GM23338 (cell line): ENCODE data around the gene IDUA. TPM values are rescaled to one million over a fixed set of nuclear protein-coding genes. Genes with fewer than 3 reads are reported as not detected.

Source experiments
- ATAC-seq: fragments of 200-7000 bp; cut with Tn5 transposase; 3 replicates; pipeline ENCODE4 v1.9.1; 2020
- DNase-seq: peaks from one replicate; pipeline ENCODE4 v3.0.0-alpha.2; 2015; ENCODE audit warnings: low spot score
- H2AFZ ChIP-seq: fragments of 200-600 bp; sonication (generic); 2 replicates; pipeline ENCODE4 v1.8.0; 2016; ENCODE audit warnings: antibody characterized with exemption, mild to moderate bottlenecking, moderate library complexity
- H3F3A ChIP-seq: fragments of 200-600 bp; sonication (generic); replicated peaks from 2 replicates; pipeline ENCODE4 v1.8.0; 2017; ENCODE audit warnings: antibody characterized with exemption, mixed run types, low read depth
- H3K27ac ChIP-seq: fragments of 200-600 bp; sonication (generic); 2 replicates; pipeline ENCODE4 v1.6.1; 2016; ENCODE audit warnings: low read depth
- H3K27me3 ChIP-seq: fragments of 200-600 bp; sonication (generic); 2 replicates; pipeline ENCODE4 v1.8.0; 2016; ENCODE audit warnings: mild to moderate bottlenecking, mixed run types, moderate library complexity; ENCODE audit not compliant: insufficient read depth
- H3K36me3 ChIP-seq: fragments of 200-600 bp; sonication (generic); 2 replicates; pipeline ENCODE4 v1.8.0; 2016; ENCODE audit warnings: mild to moderate bottlenecking; ENCODE audit not compliant: insufficient read depth
- H3K4me1 ChIP-seq: fragments of 200-600 bp; sonication (generic); 2 replicates; pipeline ENCODE4 v1.8.0; 2016; ENCODE audit warnings: mild to moderate bottlenecking, moderate library complexity; ENCODE audit not compliant: insufficient read depth
- H3K4me2 ChIP-seq: fragments of 200-600 bp; sonication (generic); 2 replicates; pipeline ENCODE4 v1.7.1; 2017; ENCODE audit warnings: mixed run types
- H3K4me3 ChIP-seq: fragments of 200-600 bp; sonication (generic); 2 replicates; pipeline ENCODE4 v1.6.1; 2016; ENCODE audit warnings: mixed run types
- H3K79me2 ChIP-seq: fragments of 200-600 bp; sonication (generic); replicated peaks from 2 replicates; pipeline ENCODE4 v1.8.0; 2017; ENCODE audit warnings: mild to moderate bottlenecking; ENCODE audit not compliant: insufficient read depth
- H3K9me2 ChIP-seq: fragments of 200-600 bp; sonication (generic); 2 replicates; pipeline ENCODE4 v1.8.0; 2017; ENCODE audit not compliant: insufficient read depth
- H4K20me1 ChIP-seq: fragments of 200-600 bp; sonication (generic); replicated peaks from 2 replicates; pipeline ENCODE4 v1.8.0; 2017; ENCODE audit warnings: mild to moderate bottlenecking; ENCODE audit not compliant: insufficient read depth
- H3K27ac Mint-ChIP-seq: 2 replicates; pipeline ENCODE4 v1.8.0; 2020; ENCODE audit warnings: inconsistent platforms, mild to moderate bottlenecking, moderate library complexity, mixed read lengths
- H3K27me3 Mint-ChIP-seq: 3 replicates; pipeline ENCODE4 v1.8.0; 2022; ENCODE audit warnings: low read depth, mild to moderate bottlenecking, moderate library complexity, mixed read lengths, inconsistent platforms; ENCODE audit not compliant: insufficient read depth, poor library complexity
- H3K36me3 Mint-ChIP-seq: 3 replicates; pipeline ENCODE4 v1.8.0; 2021; ENCODE audit warnings: low read depth, mild to moderate bottlenecking, inconsistent platforms, moderate library complexity, mixed read lengths
- H3K4me1 Mint-ChIP-seq: 3 replicates; pipeline ENCODE4 v1.8.0; 2020; ENCODE audit warnings: mild to moderate bottlenecking, inconsistent platforms, mixed read lengths
- H3K4me3 Mint-ChIP-seq: 3 replicates; pipeline ENCODE4 v1.8.0; 2021; ENCODE audit warnings: moderate library complexity, mild to moderate bottlenecking, inconsistent platforms, mixed read lengths
- H3K9me3 Mint-ChIP-seq: 3 replicates; pipeline ENCODE4 v1.8.0; 2020; ENCODE audit warnings: moderate library complexity, mild to moderate bottlenecking, inconsistent platforms, mixed read lengths
- ETS1 ChIP-seq: IDR thresholded peaks from 2 replicates; pipeline ENCODE4 v1.6.1; 2016; ENCODE audit warnings: antibody characterized with exemption
- EZH2phosphoT487 ChIP-seq: fragments of 200-600 bp; sonication (generic); IDR thresholded peaks from one replicate; pipeline ENCODE4 v1.8.1; 2018; ENCODE audit warnings: antibody characterized with exemption; ENCODE audit not compliant: unreplicated experiment
- ZNF462 ChIP-seq: fragments of 250-450 bp; sonication (Bioruptor Pico); IDR thresholded peaks from 2 replicates; pipeline ENCODE4 v1.5.0; 2020; ENCODE audit warnings: mild to moderate bottlenecking, moderate library complexity
- polyA plus RNA-seq: library from polyadenylated mRNA; unstranded; fragments of >200 nt; fragmentation: Nextera tagmentation; extraction: Ambion mirVana; gene quantifications from 2 replicates; pipeline ENCODE4 v1.2.1, GENCODE V29; 2016
- total RNA-seq: library from RNA; depleted of rRNA; stranded (reverse); fragments of >200 nt; shearing (Covaris generic); gene quantifications from 2 replicates; pipeline ENCODE4 v1.2.3, GENCODE V29; 2014

IDUA gene
- total and polyA plus RNA-seq, 2 experiments from 2014 or later, result 1.3 to 6.1 TPM

- Mint-ChIP-seq H3K27me3 (peaks cover 6% of the 10 kb centered on the region), H3K36me3 (peaks cover 13% of the 10 kb centered on the region), H3K27ac (no peak overlapping the region), H3K4me1 (peaks cover 4% of the 10 kb centered on the region; the same call in 2 of the 3 replicates), H3K4me3 (no peak overlapping the region), H3K9me3 (no peaks in the 10 kb centered on the region; the same call in 2 of the 3 replicates)
- Histone ChIP-seq H3K27ac (no peak overlapping the region), H3K79me2 (no peaks in the 10 kb centered on the region), H2AFZ (no peak overlapping the region), H3F3A (no peaks in the 10 kb centered on the region), H3K9me2 (no peaks in the 10 kb centered on the region), H3K4me3 (no peak overlapping the region), H3K4me2 (no peak overlapping the region), H3K36me3 (no peaks in the 10 kb centered on the region; the same call in 1 of the 2 replicates), H3K4me1 (no peaks in the 10 kb centered on the region), H3K27me3 (no peaks in the 10 kb centered on the region), H4K20me1 (no peaks in the 10 kb centered on the region; the same call in 1 of the 2 replicates)
- ATAC-seq (no peak), DNase-seq (no peak)
- TF ChIP-seq ETS1, result no peak
- no peak for TF ChIP-seq EZH2phosphoT487
- TF ChIP-seq ZNF462 (CRISPR knock-in tag), result no peak
These were observed 34.7 kb downstream of the IDUA start for GRCh38 chr4:1021386-1022050.
